Mesodermal cell (in vitro differentiated cells): ENCODE measurements around the gene AUH.

Source experiments
- H3K27ac ChIP-seq: 2 replicates; pipeline ENCODE4 v1.7.0; 2013; ENCODE audit warnings: mild to moderate bottlenecking, low read depth, low read length, moderate library complexity; ENCODE audit not compliant: severe bottlenecking
- H3K36me3 ChIP-seq: 2 replicates; pipeline ENCODE4 v1.7.1; 2013; ENCODE audit warnings: mild to moderate bottlenecking, low read length, moderate library complexity; ENCODE audit not compliant: control insufficient read depth, insufficient read depth
- H3K4me1 ChIP-seq: one replicate; pipeline ENCODE4 v1.7.1; 2013; ENCODE audit warnings: mild to moderate bottlenecking, low read length; ENCODE audit not compliant: insufficient read depth, control insufficient read depth, poor library complexity, severe bottlenecking
- H3K4me3 ChIP-seq: 2 replicates; pipeline ENCODE4 v1.7.0; 2013; ENCODE audit warnings: low read length, control low read depth, mild to moderate bottlenecking; ENCODE audit not compliant: insufficient read depth, poor library complexity, severe bottlenecking; ENCODE audit errors: extremely low read depth
- H3K9me3 ChIP-seq: 2 replicates; pipeline ENCODE4 v1.7.1; 2013; ENCODE audit warnings: mild to moderate bottlenecking, low read length, moderate library complexity; ENCODE audit not compliant: control insufficient read depth
- WGBS, 2 experiments: methylation state at CpG; one replicate each; pipeline ENCODE4 v1.1.5; 2013; ENCODE audit warnings: missing lambda C conversion rate in 2 of 2; ENCODE audit not compliant: insufficient coverage in 2 of 2; 5-methylcytosine and 5-hydroxymethylcytosine counted together

AUH gene

GRCh38 chr9:91188719-91189590 lies 172.8 kb downstream of the AUH start:
- Histone ChIP-seq H3K4me1 (peaks cover 18% of the 10 kb centered on the region), H3K36me3 (no peaks in the 10 kb centered on the region), H3K9me3 (no peaks in the 10 kb centered on the region), H3K4me3 (no peak overlapping the region), H3K27ac (no peak overlapping the region)
- WGBS, 2 experiments, result 96 to 98% methylated on average over 5 to 8 of the region's 11 CpGs

- Histone ChIP-seq H3K27ac (no peak overlapping the region), H3K4me3 (no peak overlapping the region), H3K36me3 (no peaks in the 10 kb centered on the region), H3K4me1 (peaks cover 18% of the 10 kb centered on the region), H3K9me3 (no peaks in the 10 kb centered on the region)
- 100% methylated on average over 1 to 2 of the region's 2 CpGs for WGBS, 2 experiments
These were observed 173.8 kb downstream of the AUH start for GRCh38 chr9:91187965-91188344.

GRCh38 chr9:91187311-91187964 lies 174.3 kb downstream of the AUH start:
- 95 to 96% methylated on average over 6 to 7 of the region's 11 CpGs for WGBS, 2 experiments
- no peak overlapping the region for H3K27ac ChIP-seq
- no peaks in the 10 kb centered on the region for H3K36me3 ChIP-seq
- H3K9me3 ChIP-seq, result no peaks in the 10 kb centered on the region
- H3K4me3 ChIP-seq, result no peak overlapping the region
- H3K4me1 ChIP-seq, result peaks cover 18% of the 10 kb centered on the region

GRCh38 chr9:91186632-91187108 lies 175.0 kb downstream of the AUH start:
- H3K4me3 ChIP-seq, result no peak overlapping the region
- peaks cover 13% of the 10 kb centered on the region for H3K4me1 ChIP-seq
- no peaks in the 10 kb centered on the region for H3K36me3 ChIP-seq
- 93% methylated on average over 1 of the region's 2 CpGs; no CpG with 5 or more reads in 1 of the 2 experiments for WGBS, 2 experiments
- no peak overlapping the region for H3K27ac ChIP-seq
- no peaks in the 10 kb centered on the region for H3K9me3 ChIP-seq

GRCh38 chr9:91185193-91185886 lies 176.4 kb downstream of the AUH start:
- Histone ChIP-seq H3K4me3 (no peak overlapping the region), H3K4me1 (peaks cover 14% of the 10 kb centered on the region), H3K9me3 (no peaks in the 10 kb centered on the region), H3K27ac (no peak overlapping the region), H3K36me3 (no peaks in the 10 kb centered on the region)
- 87 to 93% methylated on average over 9 to 10 of the region's 10 CpGs for WGBS, 2 experiments

GRCh38 chr9:91182429-91183225 lies 179.1 kb downstream of the AUH start:
- no peaks in the 10 kb centered on the region for H3K9me3 ChIP-seq
- H3K27ac ChIP-seq, result no peak overlapping the region
- WGBS, 2 experiments, result 89 to 98% methylated on average over 8 to 9 of the region's 12 CpGs
- H3K4me3 ChIP-seq, result no peak overlapping the region
- no peaks in the 10 kb centered on the region for H3K36me3 ChIP-seq
- H3K4me1 ChIP-seq, result peaks cover 28% of the 10 kb centered on the region

GRCh38 chr9:91181541-91181940 lies 180.2 kb downstream of the AUH start:
- H3K4me1 ChIP-seq, result peaks cover 24% of the 10 kb centered on the region
- no peak overlapping the region for H3K27ac ChIP-seq
- H3K4me3 ChIP-seq, result no peak overlapping the region
- no peaks in the 10 kb centered on the region for H3K9me3 ChIP-seq
- WGBS, 2 experiments, result 91 to 100% methylated on average over 1 to 3 of the region's 8 CpGs
- no peaks in the 10 kb centered on the region for H3K36me3 ChIP-seq

GRCh38 chr9:91180930-91181268 lies 180.8 kb downstream of the AUH start:
- Histone ChIP-seq H3K36me3 (no peaks in the 10 kb centered on the region), H3K4me1 (peaks cover 24% of the 10 kb centered on the region), H3K4me3 (no peak overlapping the region), H3K27ac (no peak overlapping the region), H3K9me3 (no peaks in the 10 kb centered on the region)
- WGBS, 2 experiments, result 100% methylated on average over 2 to 3 of the region's 3 CpGs

GRCh38 chr9:91180240-91180929 lies 181.3 kb downstream of the AUH start:
- Histone ChIP-seq H3K4me3 (no peak overlapping the region), H3K9me3 (no peaks in the 10 kb centered on the region), H3K27ac (no peak overlapping the region), H3K4me1 (peaks cover 24% of the 10 kb centered on the region), H3K36me3 (no peaks in the 10 kb centered on the region)
- 92 to 95% methylated on average over 13 to 15 of the region's 16 CpGs for WGBS, 2 experiments
